Activated T-helper 17 cell treated with anti-CD3 and anti-CD28 coated beads, Interleukin-2, amount 50 U/mL, for 72 hours (primary cell): ENCODE results near the gene MAN2A1. TPM values are rescaled to one million over a fixed set of nuclear protein-coding genes. Genes with fewer than 3 reads are reported as not detected.
"Not testable (repeated sequence)": the region's sequence is repeated elsewhere in the genome, so short reads cannot be mapped to it uniquely, and the experiment has no call there.

Experiments
- ATAC-seq: fragments of 150-1000 bp; cut with Tn5 transposase; replicated peaks from 2 replicates; pipeline ENCODE4 v1.10.0; 2021; ENCODE audit warnings: mild to moderate bottlenecking, moderate library complexity
- H3K27ac Mint-ChIP-seq: one replicate; pipeline ENCODE4 v1.8.0; 2022; ENCODE audit warnings: mixed read lengths
- H3K27me3 Mint-ChIP-seq: one replicate; pipeline ENCODE4 v1.8.0; 2022; ENCODE audit warnings: mixed read lengths
- H3K36me3 Mint-ChIP-seq: one replicate; pipeline ENCODE4 v1.8.0; 2022; ENCODE audit warnings: low read depth, mild to moderate bottlenecking, mixed read lengths
- H3K4me1 Mint-ChIP-seq: one replicate; pipeline ENCODE4 v1.8.0; 2022; ENCODE audit warnings: mixed read lengths
- H3K4me3 Mint-ChIP-seq: one replicate; pipeline ENCODE4 v1.8.0; 2022; ENCODE audit warnings: mild to moderate bottlenecking, mixed read lengths
- H3K9me3 Mint-ChIP-seq: one replicate; pipeline ENCODE4 v1.8.0; 2022; ENCODE audit warnings: mixed read lengths
- total RNA-seq, 2 donors: library from RNA; stranded (reverse); gene quantifications; one replicate each; pipeline ENCODE4 v1.2.3, GENCODE V29; 2022

MAN2A1 gene
- total RNA-seq, 2 donors from 2014 or later, result 17.8 to 28.1 TPM

DNA sequence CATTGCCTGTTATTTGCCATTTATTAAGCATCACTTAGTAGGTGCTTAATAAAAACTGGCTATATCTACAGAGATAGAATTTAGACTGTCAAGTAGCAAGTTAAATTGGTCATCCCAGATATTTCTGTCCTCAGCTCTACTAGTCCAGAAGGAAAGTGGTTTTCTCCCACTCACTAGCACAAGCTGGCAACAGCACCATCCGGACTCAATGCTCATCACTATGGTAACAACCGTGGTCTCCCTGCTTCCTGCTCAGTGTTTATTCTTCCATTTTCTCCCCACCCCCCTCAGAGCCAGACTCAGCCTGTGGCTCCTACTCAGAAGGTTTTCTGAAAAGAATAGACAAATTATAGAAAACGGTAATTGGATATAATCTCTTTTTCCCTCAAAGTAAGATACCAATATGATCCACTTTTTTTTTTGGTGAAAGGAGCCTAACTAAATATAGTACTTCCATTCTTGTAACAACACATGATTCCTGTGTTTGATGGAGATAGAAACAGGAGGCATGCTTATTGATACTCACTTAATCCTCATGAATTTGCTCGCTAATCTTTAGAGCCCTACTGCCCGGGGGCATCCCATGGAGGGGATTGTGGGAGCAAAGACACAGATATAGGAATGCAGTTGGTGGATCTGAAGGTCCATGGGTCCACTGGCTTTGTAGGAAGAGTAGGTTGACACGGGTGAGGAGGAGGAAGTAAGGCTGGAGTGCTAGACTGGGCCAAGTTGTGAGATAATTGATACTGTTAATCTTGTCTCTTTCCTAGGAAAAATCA, 191.4 kb downstream of the MAN2A1 start:
- H3K4me1 Mint-ChIP-seq, result peaks cover 3% of the 10 kb centered on the region
- no peak for ATAC-seq
- H3K36me3 Mint-ChIP-seq, result no peaks in the 10 kb centered on the region
- H3K27ac Mint-ChIP-seq, result no peak overlapping the region
- H3K4me3 Mint-ChIP-seq, result no peak overlapping the region
- no peaks in the 10 kb centered on the region for H3K27me3 Mint-ChIP-seq
- H3K9me3 Mint-ChIP-seq, result no peaks in the 10 kb centered on the region

DNA sequence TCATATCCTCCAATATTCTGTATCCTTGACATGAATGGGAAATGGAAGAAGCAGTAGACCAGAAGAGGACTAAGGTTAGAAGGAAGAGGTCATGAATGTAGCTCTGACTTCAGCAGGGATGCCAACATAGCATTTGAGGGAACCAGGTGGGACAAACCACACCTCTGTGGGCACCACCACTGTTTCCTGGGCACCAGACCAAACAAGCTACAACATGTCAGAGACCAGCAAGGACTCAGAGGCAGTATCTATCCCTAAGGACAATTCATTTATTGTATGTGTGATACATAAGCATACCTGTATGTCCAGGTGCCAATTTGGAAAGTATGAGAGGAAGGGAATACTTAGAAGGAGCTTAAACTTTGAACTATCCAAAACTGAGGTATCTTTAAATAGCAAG, 192.8 kb downstream of the MAN2A1 start:
- Mint-ChIP-seq H3K27ac (no peak overlapping the region), H3K36me3 (no peaks in the 10 kb centered on the region), H3K27me3 (no peaks in the 10 kb centered on the region), H3K9me3 (no peaks in the 10 kb centered on the region), H3K4me3 (no peak overlapping the region), H3K4me1 (peaks cover 3% of the 10 kb centered on the region)
- ATAC-seq, result no peak

GRCh38 chr5:109884676-109885075, 194.9 kb downstream of the MAN2A1 start:
- no peaks in the 10 kb centered on the region for H3K36me3 Mint-ChIP-seq
- no peak overlapping the region for H3K27ac Mint-ChIP-seq
- peaks cover 3% of the 10 kb centered on the region for H3K4me1 Mint-ChIP-seq
- no peak for ATAC-seq
- no peaks in the 10 kb centered on the region for H3K9me3 Mint-ChIP-seq
- H3K27me3 Mint-ChIP-seq, result no peaks in the 10 kb centered on the region
- no peak overlapping the region for H3K4me3 Mint-ChIP-seq

GRCh38 chr5:109885205-109885604, 195.5 kb downstream of the MAN2A1 start:
- Mint-ChIP-seq H3K27me3 (no peaks in the 10 kb centered on the region), H3K36me3 (no peaks in the 10 kb centered on the region), H3K4me1 (peaks cover 3% of the 10 kb centered on the region), H3K27ac (no peak overlapping the region), H3K9me3 (no peaks in the 10 kb centered on the region), H3K4me3 (no peak overlapping the region)
- ATAC-seq, result no peak

DNA sequence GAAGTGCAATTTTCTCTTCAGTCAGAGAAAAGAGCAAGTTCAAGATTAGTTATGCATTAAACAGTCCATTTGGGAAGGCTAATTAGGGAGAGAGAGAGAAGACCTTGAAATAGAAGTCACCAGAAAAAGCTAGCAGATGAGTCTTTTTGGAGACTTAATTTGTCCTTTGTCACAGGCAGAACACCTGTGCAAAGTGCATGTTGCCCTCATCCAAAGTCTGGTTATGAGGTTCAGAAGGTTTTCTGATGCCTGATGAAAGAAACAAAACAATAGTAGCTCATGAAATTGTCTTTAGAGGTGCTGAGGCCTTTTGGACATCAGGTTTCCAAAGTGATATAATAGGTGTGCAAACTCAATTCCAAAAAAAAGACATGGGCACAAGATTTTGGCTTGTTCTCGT, 199.3 kb downstream of the MAN2A1 start:
- Mint-ChIP-seq H3K27me3 (no peaks in the 10 kb centered on the region), H3K36me3 (no peaks in the 10 kb centered on the region), H3K27ac (no peak overlapping the region), H3K9me3 (peaks cover 1% of the 10 kb centered on the region), H3K4me1 (no peaks in the 10 kb centered on the region), H3K4me3 (no peak overlapping the region)
- ATAC-seq, result no peak

DNA sequence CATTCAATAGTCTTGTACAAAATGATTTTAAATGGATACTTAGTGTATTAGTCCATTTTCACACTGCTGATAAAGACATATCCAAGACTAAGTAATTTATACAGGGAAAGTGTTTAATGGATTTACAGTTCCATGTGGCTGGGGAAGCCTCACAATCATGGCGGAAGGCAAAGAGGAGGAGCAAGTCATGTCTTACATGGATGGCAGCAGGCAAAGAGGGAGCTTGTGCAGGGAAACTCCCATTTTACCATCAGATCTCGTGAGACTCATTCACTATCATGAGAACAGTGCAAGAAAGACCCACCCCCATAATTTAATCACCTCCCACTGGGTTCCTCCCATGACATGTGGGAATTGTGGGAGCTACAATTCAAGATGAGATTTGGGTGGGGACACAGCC, 203.5 kb downstream of the MAN2A1 start:
- not testable (repeated sequence) for H3K9me3 Mint-ChIP-seq, H3K27ac Mint-ChIP-seq, H3K36me3 Mint-ChIP-seq, ATAC-seq, H3K4me1 Mint-ChIP-seq, H3K27me3 Mint-ChIP-seq, H3K4me3 Mint-ChIP-seq

GRCh38 chr5:109898269-109899162, 208.8 kb downstream of the MAN2A1 start:
- Mint-ChIP-seq H3K27me3 (peaks cover 4% of the 10 kb centered on the region), H3K4me1 (no peaks in the 10 kb centered on the region), H3K9me3 (peaks cover 9% of the 10 kb centered on the region), H3K36me3 (no peaks in the 10 kb centered on the region), H3K27ac (no peak overlapping the region), H3K4me3 (no peak overlapping the region)
- no peak for ATAC-seq

DNA sequence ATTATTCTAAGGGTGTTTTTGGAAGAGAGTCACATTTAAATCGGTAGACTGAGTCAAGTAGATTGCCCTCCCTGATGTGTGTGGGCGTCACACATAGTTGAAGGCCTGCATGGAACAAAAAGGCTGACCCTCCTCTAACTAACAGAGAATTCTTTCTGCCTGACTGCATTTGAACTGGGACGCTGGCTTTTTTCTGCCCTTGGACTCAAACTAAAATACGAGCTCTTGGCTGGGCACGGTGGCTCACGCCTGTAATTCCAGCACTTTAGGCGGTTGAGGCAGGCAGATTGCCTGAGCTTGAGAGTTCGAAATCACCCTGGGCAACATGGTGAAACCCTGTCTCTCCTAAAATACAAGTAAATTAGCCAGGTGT, 209.4 kb downstream of the MAN2A1 start:
- H3K4me1 Mint-ChIP-seq, result no peaks in the 10 kb centered on the region
- no peak overlapping the region for H3K27ac Mint-ChIP-seq
- no peak overlapping the region for H3K4me3 Mint-ChIP-seq
- H3K27me3 Mint-ChIP-seq, result peaks cover 4% of the 10 kb centered on the region
- no peaks in the 10 kb centered on the region for H3K36me3 Mint-ChIP-seq
- peaks cover 6% of the 10 kb centered on the region for H3K9me3 Mint-ChIP-seq
- no peak for ATAC-seq

DNA sequence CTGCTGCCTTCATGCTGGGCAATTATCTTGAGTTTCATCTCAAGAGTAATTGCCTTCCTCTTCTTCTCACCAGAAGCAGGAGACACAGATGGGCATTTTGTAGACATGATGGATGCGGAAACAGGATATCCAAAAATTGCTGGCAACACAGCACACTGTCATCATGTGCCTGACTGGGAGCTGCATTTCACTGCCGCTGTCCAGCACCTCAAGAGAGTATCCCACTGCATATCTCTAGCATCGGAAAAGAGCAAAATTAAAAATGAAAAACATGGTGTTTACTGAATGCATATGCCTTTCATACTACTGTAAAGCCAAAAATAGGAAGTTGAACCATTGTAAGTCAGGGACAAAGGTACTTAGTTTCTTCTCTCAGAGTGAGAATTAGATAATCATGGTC, 210.7 kb downstream of the MAN2A1 start:
- H3K27ac Mint-ChIP-seq, result no peak overlapping the region
- no peaks in the 10 kb centered on the region for H3K4me1 Mint-ChIP-seq
- H3K9me3 Mint-ChIP-seq, result peaks cover 5% of the 10 kb centered on the region
- H3K27me3 Mint-ChIP-seq, result peaks cover 4% of the 10 kb centered on the region
- no peak for ATAC-seq
- no peak overlapping the region for H3K4me3 Mint-ChIP-seq
- H3K36me3 Mint-ChIP-seq, result no peaks in the 10 kb centered on the region

- peaks cover 4% of the 10 kb centered on the region for H3K27me3 Mint-ChIP-seq
- no peak overlapping the region for H3K27ac Mint-ChIP-seq
- no peaks in the 10 kb centered on the region for H3K4me1 Mint-ChIP-seq
- no peaks in the 10 kb centered on the region for H3K36me3 Mint-ChIP-seq
- no peaks in the 10 kb centered on the region for H3K9me3 Mint-ChIP-seq
- no peak overlapping the region for H3K4me3 Mint-ChIP-seq
- ATAC-seq, result no peak
These were observed 211.3 kb downstream of the MAN2A1 start for GRCh38 chr5:109900911-109901627.

DNA sequence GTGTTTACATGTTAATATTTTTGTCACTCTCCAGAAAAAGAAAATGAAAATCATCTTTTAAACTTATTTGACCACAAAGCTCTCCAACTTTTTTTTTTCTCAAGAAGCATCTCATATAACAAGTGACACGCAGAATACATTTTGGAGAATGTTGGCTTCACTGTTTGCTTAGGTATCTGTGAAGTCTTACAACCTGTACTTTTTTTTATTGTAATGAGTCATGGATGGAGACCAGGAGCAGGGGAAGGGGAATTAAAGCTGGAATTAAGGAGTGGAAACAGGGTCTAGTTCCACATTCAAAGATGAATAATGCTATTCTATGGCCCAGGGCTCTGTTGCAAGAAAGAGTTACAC, 211.9 kb downstream of the MAN2A1 start:
- no peak for ATAC-seq
- Mint-ChIP-seq H3K27ac (no peak overlapping the region), H3K4me1 (no peaks in the 10 kb centered on the region), H3K9me3 (peaks cover under 1% of the 10 kb centered on the region), H3K27me3 (peaks cover 4% of the 10 kb centered on the region), H3K4me3 (no peak overlapping the region), H3K36me3 (no peaks in the 10 kb centered on the region)

DNA sequence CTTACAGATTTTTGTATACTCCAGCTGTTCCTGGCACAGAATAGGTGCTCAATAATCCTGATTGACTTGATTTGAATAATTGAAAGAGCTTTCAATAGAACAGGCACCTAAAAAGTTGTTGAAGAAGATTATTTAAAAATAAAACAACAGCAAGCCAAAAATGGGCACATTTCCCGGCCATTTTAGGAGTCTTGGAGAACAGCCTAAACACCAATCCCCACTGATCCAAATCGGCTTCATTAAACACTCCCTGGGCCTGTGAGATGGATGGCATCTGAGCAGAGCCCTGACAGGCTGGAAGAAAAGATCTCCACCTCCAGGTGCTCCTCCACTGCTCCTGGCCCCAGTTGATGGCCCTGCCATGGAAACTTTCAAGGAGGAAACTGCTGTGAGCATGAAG, 213.3 kb downstream of the MAN2A1 start:
- Mint-ChIP-seq H3K4me3 (no peak overlapping the region), H3K4me1 (no peaks in the 10 kb centered on the region), H3K36me3 (no peaks in the 10 kb centered on the region), H3K27me3 (peaks cover 12% of the 10 kb centered on the region), H3K9me3 (peaks cover 8% of the 10 kb centered on the region), H3K27ac (no peak overlapping the region)
- no peak for ATAC-seq

DNA sequence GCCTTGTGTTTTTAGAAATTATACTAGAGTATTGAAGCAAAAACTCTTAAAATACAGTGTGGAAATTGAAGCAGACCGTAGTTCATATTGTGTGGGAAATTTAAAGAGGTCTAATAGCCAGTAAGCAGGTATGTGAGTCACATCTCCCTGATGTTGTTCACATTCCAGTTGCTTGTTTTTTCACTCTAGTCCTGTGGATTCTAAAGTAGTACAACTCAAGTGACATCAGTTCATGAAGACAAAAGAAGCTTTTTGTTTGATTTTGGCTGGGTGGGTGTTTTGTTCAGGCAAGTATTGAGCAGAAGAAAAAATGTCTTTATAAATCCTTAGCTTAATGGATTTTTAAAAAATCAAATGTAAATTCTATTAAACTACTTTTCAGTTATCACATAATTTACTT, 216.2 kb downstream of the MAN2A1 start:
- ATAC-seq, result no peak

GRCh38 chr5:109907189-109907588, 217.5 kb downstream of the MAN2A1 start:
- no peak for ATAC-seq
- Mint-ChIP-seq H3K27me3 (peaks cover 9% of the 10 kb centered on the region), H3K9me3 (peaks cover 8% of the 10 kb centered on the region), H3K27ac (no peak overlapping the region), H3K4me3 (no peak overlapping the region), H3K4me1 (no peaks in the 10 kb centered on the region), H3K36me3 (no peaks in the 10 kb centered on the region)

More for the DNA sequence above, 216.2 kb downstream of the MAN2A1 start:
- Mint-ChIP-seq H3K27ac (no peak overlapping the region), H3K27me3 (peaks cover 12% of the 10 kb centered on the region), H3K36me3 (no peaks in the 10 kb centered on the region), H3K4me1 (no peaks in the 10 kb centered on the region), H3K9me3 (peaks cover 8% of the 10 kb centered on the region), H3K4me3 (no peak overlapping the region)
